CD14-positive monocyte (primary cell): ENCODE measurements around the gene RNU1-4. TPM values are rescaled to one million over a fixed set of nuclear protein-coding genes. Genes with fewer than 3 reads are reported as not detected.

Experiments used
- DNase-seq, 3 donors: peaks; one replicate each; pipeline ENCODE4 v3.0.0-alpha.2; 2011 to 2022
- H2AFZ ChIP-seq: 2 replicates; pipeline ENCODE4 v1.6.0; 2012; ENCODE audit warnings: mild to moderate bottlenecking, low read depth, low read length, inconsistent platforms; ENCODE audit not compliant: insufficient read depth, poor library complexity, severe bottlenecking
- H3K27ac ChIP-seq, 2 donors: 1 replicate in 1 of 2; 2 replicates in 1 of 2; pipeline ENCODE4 v1.5.1; 2012 to 2013; ENCODE audit warnings: low read length in 2 of 2, control low read depth in 1 of 2, inconsistent platforms in 1 of 2, low read depth in 1 of 2, mild to moderate bottlenecking in 1 of 2
- H3K27me3 ChIP-seq, 2 donors: one replicate each; pipeline versions ENCODE4 v1.6.0 to v1.6.1; 2011 to 2013; ENCODE audit warnings: low read length in 2 of 2; ENCODE audit not compliant: control insufficient read depth in 2 of 2, insufficient read depth in 2 of 2
- H3K36me3 ChIP-seq, 2 donors: replicated peaks in 1 of 2; 1 replicate in 1 of 2; 2 replicates in 1 of 2; pipeline versions ENCODE4 v1.5.1 to v1.6.1; 2012 to 2013; ENCODE audit warnings: low read length in 2 of 2, control low read depth in 1 of 2, inconsistent platforms in 1 of 2, mild to moderate bottlenecking in 1 of 2; ENCODE audit not compliant: insufficient read depth in 2 of 2, control insufficient read depth in 1 of 2
- H3K4me1 ChIP-seq, 2 donors: 1 replicate in 1 of 2; 2 replicates in 1 of 2; pipeline versions ENCODE4 v1.5.1 to v1.6.1; 2012 to 2013; ENCODE audit warnings: low read length in 2 of 2, control low read depth in 1 of 2, inconsistent platforms in 1 of 2, mild to moderate bottlenecking in 1 of 2, moderate library complexity in 1 of 2; ENCODE audit not compliant: insufficient read depth in 2 of 2, control insufficient read depth in 1 of 2
- H3K4me2 ChIP-seq: replicated peaks from 2 replicates; pipeline ENCODE3; 2012; ENCODE audit warnings: low read length, moderate library complexity, mild to moderate bottlenecking; ENCODE audit not compliant: poor library complexity, severe bottlenecking; ENCODE audit errors: extremely low read depth
- H3K4me3 ChIP-seq, 3 experiments: fragments of 200-600 bp in 1 of 3; sonication (generic) in 1 of 3; replicated peaks in 1 of 3; 1 replicate in 2 of 3; 2 replicates in 1 of 3; pipeline ENCODE4 v1.5.1; 2011 to 2013; ENCODE audit warnings: low read length in 3 of 3, mild to moderate bottlenecking in 3 of 3, control low read depth in 2 of 3, low read depth in 2 of 3, inconsistent platforms in 1 of 3, moderate library complexity in 1 of 3
- H3K79me2 ChIP-seq: 2 replicates; pipeline ENCODE4 v1.6.0; 2012; ENCODE audit warnings: mild to moderate bottlenecking, control low read depth, inconsistent platforms, low read length, moderate library complexity; ENCODE audit not compliant: insufficient read depth
- H3K9ac ChIP-seq: 2 replicates; pipeline ENCODE4 v1.6.0; 2017; ENCODE audit warnings: low read length, mild to moderate bottlenecking; ENCODE audit not compliant: insufficient read depth, poor library complexity, severe bottlenecking
- H3K9me3 ChIP-seq, 2 donors: replicated peaks in 1 of 2; 1 replicate in 1 of 2; 2 replicates in 1 of 2; pipeline versions ENCODE4 v1.5.1 to v1.6.1; 2012 to 2013; ENCODE audit warnings: low read length in 2 of 2, control low read depth in 1 of 2; ENCODE audit not compliant: control insufficient read depth in 1 of 2, insufficient read depth in 1 of 2
- H4K20me1 ChIP-seq: 2 replicates; pipeline ENCODE4 v1.6.0; 2012; ENCODE audit warnings: mild to moderate bottlenecking, low read length, control low read depth, moderate library complexity; ENCODE audit not compliant: insufficient read depth
- H3K27ac Mint-ChIP-seq, 7 donors: one replicate each; pipeline ENCODE4 v1.8.0; 2020; ENCODE audit warnings: mild to moderate bottlenecking in 7 of 7, mixed read lengths in 7 of 7, moderate library complexity in 6 of 7, inconsistent platforms in 2 of 7
- H3K27me3 Mint-ChIP-seq, 3 donors: one replicate each; pipeline ENCODE4 v1.8.0; 2021 to 2022; ENCODE audit warnings: low read depth in 3 of 3, mild to moderate bottlenecking in 3 of 3, mixed read lengths in 3 of 3, moderate library complexity in 3 of 3, inconsistent platforms in 1 of 3
- H3K36me3 Mint-ChIP-seq, 2 donors: one replicate each; pipeline ENCODE4 v1.8.0; 2020; ENCODE audit warnings: mixed read lengths in 2 of 2, inconsistent platforms in 1 of 2, mild to moderate bottlenecking in 1 of 2
- H3K4me1 Mint-ChIP-seq: one replicate; pipeline ENCODE4 v1.8.0; 2020; ENCODE audit warnings: mild to moderate bottlenecking, mixed read lengths
- H3K4me3 Mint-ChIP-seq, 2 donors: one replicate each; pipeline ENCODE4 v1.8.0; 2020; ENCODE audit warnings: mild to moderate bottlenecking in 2 of 2, mixed read lengths in 2 of 2, moderate library complexity in 1 of 2
- H3K9me3 Mint-ChIP-seq, 7 donors: one replicate each; pipeline ENCODE4 v1.8.0; 2020 to 2022; ENCODE audit warnings: mixed read lengths in 7 of 7, mild to moderate bottlenecking in 6 of 7, moderate library complexity in 6 of 7, inconsistent platforms in 2 of 7
- CTCF ChIP-seq: fragments of 200-600 bp; IDR thresholded peaks from one replicate; pipeline ENCODE4 v1.8.0; 2022; ENCODE audit warnings: antibody characterized with exemption, mild to moderate bottlenecking
- WGBS: methylation state at CpG from one replicate; pipeline ENCODE4 v1.1.5; 2013; ENCODE audit warnings: missing lambda C conversion rate; ENCODE audit not compliant: insufficient coverage; 5-methylcytosine and 5-hydroxymethylcytosine counted together
- intact Hi-C, 2 donors: fragments of 100-400 bp; cut with micrococcal nuclease; formaldehyde crosslinking; loops; one replicate each; pipeline versions ENCODE4 v1.15.0 to v1.15.1; 2023
- polyA plus RNA-seq, 3 donors: library from polyadenylated mRNA; depleted of rRNA in 1 of 3; unstranded in 2 of 3; stranded (reverse) in 1 of 3; fragments of 300-500 nt in 2 of 3; fragments of >200 nt in 1 of 3; fragmentation: Illumina TruSeq in 2 of 3; gene quantifications; 1 replicate in 2 of 3; 2 replicates in 1 of 3; pipeline ENCODE4 v1.2.3, GENCODE V29; 2012 to 2021

Gene RNU1-4
- polyA plus RNA-seq, 3 donors: not detected

DNA sequence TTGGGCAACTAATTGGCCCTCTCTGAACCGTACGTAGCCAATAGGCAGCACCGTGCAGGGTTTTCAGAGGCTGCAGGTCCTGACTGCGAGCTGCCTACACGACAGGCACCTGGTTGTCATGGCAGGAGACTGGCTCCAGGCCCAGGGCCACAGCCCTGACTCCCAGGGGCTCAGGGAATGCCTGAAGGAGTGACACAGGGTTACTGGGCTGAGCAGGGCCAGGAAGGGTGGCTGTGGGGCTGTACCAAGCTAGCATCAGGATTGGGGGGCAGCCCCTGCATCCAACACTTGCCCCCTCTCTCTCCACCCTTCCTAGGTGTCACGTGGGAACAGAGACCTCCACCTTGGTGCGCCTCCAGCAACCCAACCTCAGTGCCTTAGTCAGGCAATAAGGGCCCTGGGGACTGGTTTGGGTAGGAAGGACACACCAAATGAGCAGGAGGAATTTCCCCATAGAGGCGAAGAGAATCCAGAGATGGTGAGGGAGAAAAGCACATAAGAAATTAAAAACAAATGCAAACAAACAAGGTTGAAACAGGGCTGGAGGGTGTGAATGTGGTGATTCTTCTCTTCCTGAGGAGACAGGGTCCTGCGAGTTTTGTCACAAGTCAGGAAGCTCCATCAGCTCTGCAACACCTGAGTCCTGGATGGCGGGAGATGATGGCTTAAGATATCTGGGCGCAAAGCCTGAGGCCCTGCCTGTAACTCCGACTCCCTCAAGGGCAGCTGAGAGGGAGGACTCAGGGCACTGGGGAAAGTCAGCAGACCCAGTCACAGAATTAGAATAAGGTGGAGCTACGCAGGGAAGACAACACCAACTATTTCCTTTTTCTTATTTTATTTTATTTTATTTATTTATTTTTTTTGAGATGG lies 19.7 kb upstream of the RNU1-4 start:
- no peak for TF ChIP-seq CTCF
- Histone ChIP-seq H3K9ac (no peak overlapping the region), H3K4me3 (no peak overlapping the region)

DNA sequence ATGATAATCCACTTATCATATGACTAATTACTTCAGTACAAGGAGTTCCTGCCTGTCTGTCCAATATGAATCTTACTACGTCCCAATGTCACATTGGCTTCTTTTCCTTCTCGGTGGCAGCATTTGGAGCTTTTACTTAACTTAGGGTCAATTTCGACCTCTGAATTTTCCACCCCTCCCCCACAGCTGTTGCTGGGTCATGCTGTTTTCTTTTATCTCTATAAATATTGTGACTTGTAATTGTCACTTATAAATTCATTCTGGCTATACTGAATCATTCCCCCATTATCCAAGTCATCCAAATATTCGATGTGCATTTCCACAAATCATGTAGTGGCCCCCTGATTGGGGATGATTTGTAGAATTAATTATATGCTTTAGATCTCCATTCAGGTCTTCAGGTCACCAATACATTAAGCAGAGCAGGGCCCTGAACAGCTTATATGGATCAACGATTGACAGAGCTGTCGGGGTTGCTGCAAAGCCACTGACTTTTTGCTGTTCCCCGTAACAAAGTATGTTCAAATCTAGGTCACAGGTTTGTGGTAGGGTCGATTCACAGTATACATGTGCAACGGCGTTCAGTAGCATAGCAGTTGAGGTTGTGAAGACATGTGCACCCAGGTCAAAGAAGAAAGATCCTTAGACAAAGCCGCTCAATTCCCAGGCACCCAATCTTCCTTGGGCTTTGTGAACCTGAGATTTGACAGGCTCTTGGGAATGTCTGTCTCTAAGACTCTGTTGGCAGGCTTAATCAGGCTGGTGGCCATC lies 18.3 kb upstream of the RNU1-4 start:
- Mint-ChIP-seq H3K36me3 (no peaks in the 10 kb centered on the region), H3K4me3 (no peak overlapping the region), H3K9me3 (peaks cover 0 to 2% (median 0%) of the 10 kb centered on the region in 7 donors), H3K4me1 (no peaks in the 10 kb centered on the region), H3K27me3 (peaks cover 12 to 14% (median 12%) of the 10 kb centered on the region in 3 donors), H3K27ac (no peak overlapping the region)
- Histone ChIP-seq H3K27ac (no peak overlapping the region), H3K79me2 (no peaks in the 10 kb centered on the region), H3K9me3 (no peaks in the 10 kb centered on the region), H3K4me3 (no peak overlapping the region), H4K20me1 (no peaks in the 10 kb centered on the region), H3K27me3 (peaks cover 0 to 5% of the 10 kb centered on the region in 2 donors), H3K36me3 (no peaks in the 10 kb centered on the region), H3K4me1 (no peaks in the 10 kb centered on the region), H2AFZ (no peak overlapping the region), H3K4me2 (no peak overlapping the region), H3K9ac (no peak overlapping the region)
- intact Hi-C loops: no loop called here
- 86% methylated on average over 9 of the region's 11 CpGs for WGBS
- peak in 1 of 3 donors; percentile 0 for DNase-seq
- no peak for TF ChIP-seq CTCF

More for the DNA sequence above, 19.7 kb upstream of the RNU1-4 start:
- Histone ChIP-seq H2AFZ (no peak overlapping the region), H3K9me3 (no peaks in the 10 kb centered on the region), H3K36me3 (no peaks in the 10 kb centered on the region), H3K79me2 (no peaks in the 10 kb centered on the region), H3K4me2 (no peak overlapping the region), H3K27ac (no peak overlapping the region), H4K20me1 (no peaks in the 10 kb centered on the region), H3K4me1 (no peaks in the 10 kb centered on the region), H3K27me3 (no peaks in the 10 kb centered on the region)
- Mint-ChIP-seq H3K9me3 (peaks cover 0 to 2% (median 0%) of the 10 kb centered on the region in 7 donors), H3K27ac (peak overlapping the region in 1 of 7 donors; percentile 5), H3K4me1 (no peaks in the 10 kb centered on the region), H3K4me3 (no peak overlapping the region), H3K36me3 (no peaks in the 10 kb centered on the region), H3K27me3 (peaks cover 14 to 23% (median 20%) of the 10 kb centered on the region in 3 donors)
- 88% methylated on average over 10 of the region's 13 CpGs for whole genome bisulfite sequencing
- intact Hi-C loops: no loop called here
- peak in 1 of 3 donors; percentile 0 for DNase-seq
